HCT116 (cell line): ENCODE data around the gene PDGFA. TPM values are rescaled to one million over a fixed set of nuclear protein-coding genes. Genes with fewer than 3 reads are reported as not detected.
"Not testable (repeated sequence)": the region's sequence is repeated elsewhere in the genome, so short reads cannot be mapped to it uniquely, and the experiment has no call there.

Source experiments
- ATAC-seq: fragments of 200-7000 bp; cut with Tn5 transposase; 2 replicates; pipeline ENCODE4 v1.9.1; 2020; ENCODE audit warnings: mild to moderate bottlenecking, moderate library complexity
- BruUV-seq: library from RNA; stranded (reverse); fragments of 400-500 nt; replicated peaks from 2 replicates; lab custom pipeline; 2021; lab: Mats Ljungman, UMichigan
- CTCF ChIA-PET: fragments of 300-600 bp; sonication (Branson Sonifier 250); formaldehyde crosslinking; loops from one replicate; lab custom pipeline; 2021; ENCODE audit warnings: antibody characterized with exemption; lab: Charles Lee
- POLR2A ChIA-PET: fragments of 300-600, 350-600 bp; sonication (Branson Sonifier 250); formaldehyde crosslinking; loops from one replicate; lab custom pipeline; 2021; ENCODE audit warnings: antibody characterized with exemption; lab: Charles Lee
- RAD21 ChIA-PET, 2 experiments: fragments of 300-600 bp; sonication (Branson Sonifier 250); formaldehyde crosslinking; loops; one replicate each; lab custom pipeline; 2023; ENCODE audit warnings: low total read pairs in 2 of 2; ENCODE audit not compliant: uncharacterized antibody in 2 of 2, unreplicated experiment in 2 of 2, low non-redundant PET in 1 of 2; lab: Charles Lee
- DNase-seq: peaks from one replicate; pipeline ENCODE4 v3.0.0-alpha.2; 2010; ENCODE audit warnings: low read depth, low spot score
- H2AFZ ChIP-seq: fragments of 200-600 bp; shearing (Covaris generic), sonication (generic); 2 replicates; pipeline ENCODE4 v1.6.1; 2017; ENCODE audit warnings: low read depth, mixed run types, mixed read lengths, antibody characterized with exemption, low read length; ENCODE audit not compliant: poor library complexity, severe bottlenecking
- H3K27ac ChIP-seq: 2 replicates; pipeline ENCODE4 v1.5.1; 2012; ENCODE audit warnings: low read depth, low read length
- H3K27me3 ChIP-seq: fragments of 200-600 bp; sonication (generic); 2 replicates; pipeline ENCODE4 v1.6.1; 2016; ENCODE audit warnings: mixed run types, low read length, mixed read lengths; ENCODE audit not compliant: insufficient read depth
- H3K36me3 ChIP-seq, 2 experiments: fragments of 200-500 bp in 1 of 2; fragments of 200-600 bp in 1 of 2; sonication (Bioruptor generic) in 1 of 2; sonication (generic) in 1 of 2; 2 replicates each; pipeline versions ENCODE4 v1.5.1 to v1.6.1; 2014 to 2016; ENCODE audit warnings: low read length in 2 of 2, inconsistent platforms in 1 of 2, mixed read lengths in 1 of 2, mixed run types in 1 of 2; ENCODE audit not compliant: insufficient read depth in 2 of 2, control insufficient read depth in 1 of 2
- H3K4me1 ChIP-seq, 2 experiments: fragments of 200-600 bp in 1 of 2; sonication (generic) in 1 of 2; 2 replicates each; pipeline versions ENCODE4 v1.5.1 to v1.6.1; 2012 to 2017; ENCODE audit warnings: low read length in 2 of 2, inconsistent platforms in 1 of 2, mild to moderate bottlenecking in 1 of 2, mixed read lengths in 1 of 2, mixed run types in 1 of 2, moderate library complexity in 1 of 2; ENCODE audit not compliant: insufficient read depth in 2 of 2, control insufficient read depth in 1 of 2
- H3K4me2 ChIP-seq: fragments of 200-600 bp; sonication (generic); 2 replicates; pipeline ENCODE4 v1.6.1; 2017; ENCODE audit warnings: mixed run types, low read length, mixed read lengths
- H3K4me3 ChIP-seq, 2 experiments: fragments of 200-600 bp in 1 of 2; sonication (generic) in 1 of 2; replicated peaks in 1 of 2; 2 replicates each; pipeline ENCODE4 v1.5.1; 2011 to 2016; ENCODE audit warnings: low read length in 2 of 2, control low read depth in 1 of 2, low read depth in 1 of 2, mild to moderate bottlenecking in 1 of 2, mixed read lengths in 1 of 2, mixed run types in 1 of 2
- H3K79me2 ChIP-seq: fragments of 200-600 bp; sonication (generic); 2 replicates; pipeline ENCODE4 v1.6.1; 2017; ENCODE audit warnings: mild to moderate bottlenecking, mixed run types, low read length, moderate library complexity, mixed read lengths; ENCODE audit not compliant: insufficient read depth
- H3K9ac ChIP-seq: fragments of 200-600 bp; sonication (generic); 2 replicates; pipeline ENCODE4 v1.6.1; 2016; ENCODE audit warnings: low read length, mixed read lengths
- H3K9me2 ChIP-seq: fragments of 200-600 bp; sonication (generic), shearing (Covaris generic); 2 replicates; pipeline ENCODE4 v1.6.1; 2017; ENCODE audit warnings: mixed run types, mild to moderate bottlenecking, moderate library complexity; ENCODE audit not compliant: insufficient read depth
- H3K9me3 ChIP-seq, 2 experiments: fragments of 200-500 bp in 1 of 2; fragments of 200-600 bp in 1 of 2; sonication (Bioruptor generic) in 1 of 2; sonication (generic) in 1 of 2; 2 replicates each; pipeline ENCODE4 v1.6.1; 2014 to 2017; ENCODE audit warnings: low read length in 2 of 2, mixed read lengths in 2 of 2, inconsistent platforms in 1 of 2, low read depth in 1 of 2, mild to moderate bottlenecking in 1 of 2, mixed run types in 1 of 2, moderate library complexity in 1 of 2; ENCODE audit not compliant: control insufficient read depth in 1 of 2, insufficient read depth in 1 of 2
- H4K20me1 ChIP-seq: fragments of 200-600 bp; sonication (generic), shearing (Covaris generic); 2 replicates; pipeline ENCODE4 v1.6.1; 2017; ENCODE audit warnings: mixed run types, mild to moderate bottlenecking, moderate library complexity; ENCODE audit not compliant: insufficient read depth
- EZH2 ChIP-seq: fragments of 200-600 bp; sonication (generic); IDR thresholded peaks from 2 replicates; pipeline ENCODE4 v1.6.1; 2017; ENCODE audit warnings: antibody characterized with exemption, mixed run types
- EZH2phosphoT487 ChIP-seq: fragments of 200-600 bp; IDR thresholded peaks from 2 replicates; pipeline ENCODE4 v1.6.1; 2018; ENCODE audit warnings: antibody characterized with exemption, borderline replicate concordance
- POLR2AphosphoS5 ChIP-seq: IDR thresholded peaks from 2 replicates; pipeline ENCODE4 v1.6.1; 2011; ENCODE audit warnings: mild to moderate bottlenecking, low read depth, low read length, moderate library complexity
- SIN3A ChIP-seq: IDR thresholded peaks from 2 replicates; pipeline ENCODE4 v1.6.1; 2012; ENCODE audit warnings: low read depth
- TCF7L2 ChIP-seq: IDR thresholded peaks from 2 replicates; pipeline ENCODE4 v1.7.0; 2011; ENCODE audit warnings: borderline replicate concordance, inconsistent platforms; ENCODE audit not compliant: insufficient read depth, insufficient read length; ENCODE audit errors: extremely low read depth
- ZNF274 ChIP-seq: fragments of 200-500 bp; sonication (Bioruptor generic); IDR thresholded peaks from 2 replicates; pipeline ENCODE4 v1.6.1; 2014; ENCODE audit warnings: mild to moderate bottlenecking, low read depth, low read length, inconsistent platforms
- intact Hi-C: fragments of 100-400 bp; cut with micrococcal nuclease; formaldehyde crosslinking; loops from 2 replicates; pipeline ENCODE4 v1.10.0; 2022
- total RNA-seq: library from RNA; stranded (reverse); gene quantifications from one replicate; pipeline ENCODE4 v1.2.1, GENCODE V29; 2021; ENCODE audit not compliant: unreplicated experiment

PDGFA gene
- total RNA-seq, 1 experiment from 2014 or later: 44.7 TPM

DNA sequence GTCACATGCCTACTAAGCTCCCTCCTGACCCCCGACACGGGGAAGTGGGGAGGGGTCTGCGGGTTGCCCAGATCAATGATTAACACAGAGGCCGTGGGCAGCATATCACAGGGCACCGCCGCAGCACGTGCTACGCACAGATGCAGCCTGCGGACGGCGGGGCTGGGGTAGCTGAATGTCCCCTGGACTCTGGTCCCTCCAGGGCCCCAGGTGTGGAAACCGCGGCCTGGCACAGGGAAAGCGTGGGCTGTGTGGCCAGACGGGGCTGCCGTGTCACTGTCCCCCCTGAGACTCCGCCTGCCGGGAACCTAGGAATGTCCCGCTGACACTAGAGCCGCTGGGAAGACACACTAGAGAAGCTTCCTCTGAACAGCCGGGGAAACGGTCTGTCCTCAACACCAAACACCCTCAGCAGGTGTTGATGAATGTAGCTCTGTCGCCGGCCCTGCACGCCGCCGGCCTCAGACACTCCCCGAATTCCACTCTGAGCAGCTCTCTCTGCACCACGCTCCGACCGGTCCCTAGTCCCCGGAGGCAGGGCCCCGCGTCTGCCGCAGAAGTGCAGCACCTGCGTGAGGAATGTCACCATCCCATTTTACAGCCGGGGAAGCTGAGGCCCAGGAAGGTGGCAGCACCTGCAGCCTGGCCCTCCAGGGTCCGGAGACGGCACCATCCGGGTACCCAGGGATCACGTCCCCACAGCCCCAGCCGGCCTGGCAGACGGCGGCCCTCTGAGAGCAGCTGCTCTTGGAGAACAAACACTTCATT is 33.4 kb upstream of the PDGFA start:
- TF ChIP-seq EZH2 (no peak), POLR2AphosphoS5 (no peak), EZH2phosphoT487 (no peak), TCF7L2 (no peak), ZNF274 (no peak), SIN3A (no peak)
- BruUV-seq: no TSS peak
- Histone ChIP-seq H3K9ac (no peak overlapping the region), H3K4me1 (no peaks in the 10 kb centered on the region), H3K9me3 (peaks cover 0 to 4% of the 10 kb centered on the region in 2 experiments; a peak in 1 of 4 replicates), H2AFZ (no peak overlapping the region), H3K36me3 (no peaks in the 10 kb centered on the region), H3K27me3 (no peaks in the 10 kb centered on the region), H3K9me2 (no peaks in the 10 kb centered on the region), H3K79me2 (no peaks in the 10 kb centered on the region), H3K27ac (no peak overlapping the region), H4K20me1 (no peaks in the 10 kb centered on the region), H3K4me2 (no peak overlapping the region), H3K4me3 (no peak overlapping the region)
- no peak for DNase-seq
- POLR2A ChIA-PET: no interaction called here
- no peak for ATAC-seq
- intact Hi-C loops: no loop called here
- CTCF ChIA-PET: no interaction called here
- RAD21 ChIA-PET: no interaction called here

GRCh38 chr7:552151-552867 is 32.7 kb upstream of the PDGFA start:
- RAD21 ChIA-PET, intact Hi-C loops, POLR2A ChIA-PET: not testable (repeated sequence)

DNA sequence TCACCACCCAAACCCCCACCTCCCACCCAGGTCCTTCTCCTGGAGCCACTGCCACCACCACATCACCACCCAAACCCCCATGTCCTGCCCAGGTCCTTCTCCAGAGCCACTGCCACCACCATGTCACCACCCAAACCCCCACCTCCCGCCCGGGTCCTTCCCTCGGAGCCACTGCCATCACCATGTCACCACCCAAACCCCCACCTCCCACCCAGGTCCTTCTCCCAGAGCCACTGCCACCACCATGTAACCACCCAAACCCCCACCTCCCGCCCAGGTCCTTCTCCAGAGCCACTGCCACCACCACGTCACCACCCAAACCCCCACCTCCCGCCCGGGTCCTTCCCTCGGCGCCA is 31.9 kb upstream of the PDGFA start:
- RAD21 ChIA-PET, POLR2A ChIA-PET, H3K9ac ChIP-seq, H3K36me3 ChIP-seq, intact Hi-C loops, H3K9me2 ChIP-seq, H4K20me1 ChIP-seq, H3K27ac ChIP-seq, CTCF ChIA-PET, H3K4me2 ChIP-seq, H2AFZ ChIP-seq, ATAC-seq, BruUV-seq, H3K4me1 ChIP-seq, H3K9me3 ChIP-seq, H3K27me3 ChIP-seq, H3K4me3 ChIP-seq, DNase-seq, H3K79me2 ChIP-seq: not testable (repeated sequence)

More at GRCh38 chr7:552151-552867, 32.7 kb upstream of the PDGFA start:
- H3K9me3 ChIP-seq, BruUV-seq, H4K20me1 ChIP-seq, H3K9me2 ChIP-seq, H3K4me2 ChIP-seq, DNase-seq, H3K4me1 ChIP-seq, H3K27me3 ChIP-seq, H3K36me3 ChIP-seq, H3K9ac ChIP-seq, ATAC-seq, H3K4me3 ChIP-seq, CTCF ChIA-PET, H2AFZ ChIP-seq, H3K79me2 ChIP-seq, H3K27ac ChIP-seq: not testable (repeated sequence)
